Measurements from ENCODE around the gene NME4. TPM values are rescaled to one million over a fixed set of nuclear protein-coding genes. Genes with fewer than 3 reads are reported as not detected.
A peak's percentile ranks its signal among the peaks of the same experiment; 100 is the strongest.

Gene NME4
- total RNA-seq, 1 experiment from 2014 or later: 140 TPM

DNA sequence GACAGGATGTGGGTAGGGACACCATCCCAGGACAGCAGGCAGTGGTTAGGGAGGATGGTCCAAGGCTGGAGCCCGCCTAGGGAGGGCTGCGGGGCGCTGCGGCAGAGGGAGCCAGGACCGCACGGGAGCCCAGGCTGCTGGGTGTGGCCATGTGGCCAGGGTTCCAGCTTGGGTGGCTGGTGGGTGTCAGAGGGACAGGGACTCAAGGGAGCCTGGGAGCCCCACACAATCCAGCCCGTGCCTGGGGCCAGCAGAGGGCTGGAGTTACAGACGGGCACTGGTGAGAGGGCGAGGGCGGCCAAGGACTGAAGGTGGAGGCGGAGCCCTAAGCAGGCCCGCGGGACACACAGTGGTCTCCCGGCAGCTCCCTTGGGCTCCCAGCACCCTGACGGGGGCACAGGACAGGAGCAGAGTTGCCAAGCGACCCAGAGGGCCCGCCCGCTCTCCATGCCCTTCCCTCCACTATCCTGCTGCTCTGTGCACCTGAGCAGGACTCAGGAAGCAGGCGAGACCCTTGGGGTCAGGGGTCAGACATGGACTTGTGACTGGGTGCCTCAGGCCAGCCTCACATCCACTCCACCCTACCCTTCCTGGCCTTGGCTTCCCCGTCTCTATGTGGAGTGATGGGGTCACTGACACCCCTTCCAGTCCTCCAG, 33.8 kb upstream of the NME4 start:
- DNase-seq (ENCODE audit: low read depth): no peak

DNA sequence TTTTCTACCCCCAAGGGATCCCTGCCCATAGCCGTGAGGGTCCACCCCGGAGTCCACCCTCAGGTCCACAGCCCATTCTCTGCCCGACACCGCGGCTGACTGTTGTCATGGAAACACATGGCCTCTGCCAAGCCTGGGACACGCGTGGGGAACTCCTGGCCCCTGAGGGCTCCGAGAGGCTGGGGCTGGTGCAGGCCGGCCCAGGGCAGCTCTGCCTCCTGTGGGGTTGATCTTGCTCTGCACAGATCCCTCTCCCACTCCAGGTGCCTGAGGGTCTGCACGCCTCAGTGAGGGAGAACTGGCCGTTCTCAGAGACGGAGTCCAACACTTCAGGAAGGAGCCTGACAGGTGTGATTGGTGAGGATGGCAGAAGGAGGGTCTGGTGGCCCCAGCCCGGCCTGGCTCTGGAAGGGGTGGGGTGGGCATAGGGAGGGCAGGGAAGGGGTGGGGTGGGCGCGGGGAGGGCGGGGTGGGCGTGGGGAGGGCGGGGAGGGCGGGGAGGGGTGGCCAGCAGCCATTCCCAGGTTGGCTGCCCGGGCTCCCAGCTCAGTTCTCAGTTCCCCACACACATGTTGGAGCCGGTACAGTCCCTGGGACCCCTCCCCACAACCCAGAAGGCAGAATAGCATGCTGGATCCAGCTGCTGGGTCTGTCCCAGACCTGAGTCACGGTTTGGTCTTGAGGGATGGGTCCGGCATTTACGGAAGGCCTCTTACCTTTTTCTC, 33.1 kb upstream of the NME4 start:
- no peak for DNase-seq (ENCODE audit: low read depth)

DNA sequence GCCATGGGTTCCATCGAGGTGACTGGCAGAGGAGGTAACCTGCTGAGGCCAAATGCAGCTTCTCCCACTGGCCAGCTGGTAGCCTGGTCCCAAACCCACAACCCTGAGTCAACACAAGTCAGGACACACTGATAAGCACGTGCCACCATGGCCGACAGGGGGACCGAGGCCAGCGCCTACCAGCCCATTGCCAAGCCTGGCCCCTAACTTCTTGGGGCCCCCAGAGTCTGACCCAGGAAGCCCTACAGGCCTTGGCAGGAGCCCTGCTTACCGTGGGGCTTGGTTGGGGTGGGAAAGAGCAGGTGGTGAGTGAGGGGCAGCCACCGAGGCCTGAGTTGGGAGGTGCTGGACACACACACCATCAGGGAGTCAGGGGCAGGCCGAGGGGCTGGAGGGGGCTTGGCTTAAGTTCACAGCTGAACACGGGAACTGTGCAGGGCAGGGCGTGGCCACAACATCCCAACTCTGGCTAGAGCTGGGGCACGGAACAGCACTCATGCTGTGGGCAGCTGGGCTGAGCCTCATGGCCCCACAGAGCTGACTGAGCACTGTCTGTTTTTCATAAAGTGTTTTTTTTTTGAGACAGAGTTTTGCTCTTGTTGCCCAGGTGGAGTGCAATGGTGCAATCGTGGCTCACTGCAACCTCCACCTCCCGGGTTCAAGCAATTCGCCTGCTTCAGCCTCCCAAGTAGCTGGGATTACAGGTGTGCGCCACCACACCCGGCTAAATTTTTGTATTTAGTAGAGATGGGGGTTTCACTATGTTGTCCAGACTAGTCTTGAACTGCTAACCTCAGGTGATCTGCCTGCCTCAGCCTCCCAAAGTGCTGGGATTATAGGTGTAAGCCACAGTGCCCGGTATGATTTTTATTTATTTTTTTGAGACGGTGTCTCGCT, 32.2 kb upstream of the NME4 start:
- no peak for DNase-seq (ENCODE audit: low read depth)

DNA sequence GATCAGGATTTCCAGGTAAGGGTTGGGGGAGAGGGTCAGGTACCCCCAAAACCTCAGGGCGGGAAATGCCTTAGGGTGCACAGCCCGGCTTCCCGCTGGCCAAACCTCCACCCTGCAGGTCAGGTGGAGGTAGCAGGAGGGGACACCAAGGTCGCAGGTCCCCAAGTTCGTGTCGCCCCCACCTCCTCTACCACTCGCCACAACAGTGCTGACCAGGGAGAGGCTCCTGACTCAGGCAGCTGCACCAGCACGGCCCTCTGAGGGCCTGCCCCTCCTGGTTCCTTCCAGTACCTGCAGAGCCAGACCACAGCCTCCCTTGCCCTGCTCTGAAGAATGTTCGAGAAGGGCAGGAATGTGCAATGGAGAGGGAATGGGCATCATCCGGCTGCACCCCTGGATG, 30.5 kb upstream of the NME4 start:
- no peak for DNase-seq (ENCODE audit: low read depth)

DNA sequence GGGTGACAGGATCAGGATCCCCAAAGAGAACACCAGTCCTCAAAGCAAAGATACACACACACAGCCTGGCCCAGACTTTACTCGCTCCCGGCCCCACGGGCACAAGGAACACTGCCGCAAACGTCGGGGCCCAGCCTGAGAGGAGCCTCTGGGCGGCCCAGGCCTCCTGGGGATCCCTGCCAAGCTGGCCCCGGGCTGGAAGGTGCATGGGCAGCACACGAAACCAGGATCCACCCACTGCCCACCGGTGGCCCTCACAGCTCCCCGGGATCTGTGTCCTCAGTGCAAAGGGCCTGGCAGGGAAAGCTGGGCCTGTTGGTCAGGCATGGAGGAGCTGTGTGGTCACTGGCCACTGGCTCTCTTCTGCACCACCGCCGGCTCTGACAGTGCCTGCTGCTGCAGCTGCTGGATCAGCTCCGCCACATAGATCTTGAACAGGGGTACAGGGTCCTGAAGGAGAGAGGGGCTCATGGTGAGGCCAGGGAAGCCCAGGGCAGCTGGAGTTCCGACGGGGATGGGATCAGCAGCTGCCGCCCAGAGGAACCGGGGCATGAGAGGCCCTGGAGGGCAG, 29.6 kb upstream of the NME4 start:
- DNase-seq (ENCODE audit: low read depth): no peak

DNA sequence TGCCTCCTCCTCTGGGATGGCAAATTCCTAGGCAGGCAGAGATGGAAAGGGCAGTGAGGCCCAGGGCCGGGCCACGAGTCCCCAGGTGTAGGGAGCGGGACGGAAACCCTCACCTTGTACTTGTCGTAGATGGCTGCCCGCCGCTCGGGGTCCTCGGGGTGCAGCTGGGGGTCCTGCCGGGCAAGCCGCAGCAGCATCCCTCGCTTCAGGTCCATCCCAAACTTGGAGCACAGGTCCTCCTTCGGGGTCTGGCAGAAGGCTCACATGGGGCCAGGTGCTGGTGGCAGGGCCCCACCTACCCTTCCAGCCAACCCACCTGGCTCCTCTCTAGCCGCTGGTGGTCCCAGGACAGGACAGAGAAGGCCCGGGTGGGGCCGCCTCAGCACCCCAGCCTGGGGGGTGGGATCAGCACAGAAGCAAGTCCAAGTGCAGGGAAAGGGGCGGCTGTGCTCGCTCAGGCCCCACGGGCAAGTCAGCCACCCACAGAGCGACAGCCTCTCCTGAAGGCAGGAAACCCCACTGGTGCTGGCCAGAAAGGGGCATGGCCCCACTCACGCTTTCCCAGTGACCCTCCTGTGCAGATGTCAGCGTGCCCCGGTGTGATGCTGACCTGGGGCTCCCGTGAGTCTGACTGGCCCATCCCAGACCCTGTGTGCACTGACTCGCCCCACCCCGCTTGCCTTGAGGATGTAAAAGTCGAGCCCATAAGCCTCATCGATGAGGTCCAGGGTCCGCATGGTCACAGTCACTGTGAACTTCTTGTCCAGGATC, 28.4 kb upstream of the NME4 start:
- no peak for DNase-seq (ENCODE audit: low read depth)

DNA sequence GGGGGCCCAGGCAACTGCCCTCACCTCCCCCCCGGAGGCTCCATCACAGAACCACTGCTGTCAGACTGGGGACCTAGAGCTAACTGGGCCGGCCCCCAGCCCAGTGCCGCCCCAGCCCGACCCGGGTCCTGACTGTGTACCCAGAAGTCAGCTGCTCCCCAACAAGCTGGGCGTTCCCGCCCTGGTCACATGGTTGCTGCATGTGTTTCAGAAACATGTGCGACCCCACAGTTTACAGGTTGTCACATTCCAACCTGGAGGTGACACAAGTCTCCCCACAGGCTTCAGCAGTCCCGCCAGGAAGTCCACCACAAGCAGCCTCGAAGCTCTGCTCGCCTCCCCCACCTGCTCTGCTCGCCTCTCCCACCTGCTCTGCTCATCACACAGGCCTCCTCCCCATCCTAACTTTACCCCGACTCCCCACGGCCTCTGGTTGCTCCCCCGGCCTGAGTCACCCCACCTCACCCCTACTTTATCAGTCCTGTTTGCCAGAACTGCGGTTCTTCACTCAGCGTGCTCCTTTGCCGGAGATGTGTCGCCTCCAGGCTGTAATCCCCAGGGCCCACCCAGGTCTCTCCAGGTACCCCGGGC, 27.6 kb upstream of the NME4 start:
- DNase-seq (ENCODE audit: low read depth): no peak

DNA sequence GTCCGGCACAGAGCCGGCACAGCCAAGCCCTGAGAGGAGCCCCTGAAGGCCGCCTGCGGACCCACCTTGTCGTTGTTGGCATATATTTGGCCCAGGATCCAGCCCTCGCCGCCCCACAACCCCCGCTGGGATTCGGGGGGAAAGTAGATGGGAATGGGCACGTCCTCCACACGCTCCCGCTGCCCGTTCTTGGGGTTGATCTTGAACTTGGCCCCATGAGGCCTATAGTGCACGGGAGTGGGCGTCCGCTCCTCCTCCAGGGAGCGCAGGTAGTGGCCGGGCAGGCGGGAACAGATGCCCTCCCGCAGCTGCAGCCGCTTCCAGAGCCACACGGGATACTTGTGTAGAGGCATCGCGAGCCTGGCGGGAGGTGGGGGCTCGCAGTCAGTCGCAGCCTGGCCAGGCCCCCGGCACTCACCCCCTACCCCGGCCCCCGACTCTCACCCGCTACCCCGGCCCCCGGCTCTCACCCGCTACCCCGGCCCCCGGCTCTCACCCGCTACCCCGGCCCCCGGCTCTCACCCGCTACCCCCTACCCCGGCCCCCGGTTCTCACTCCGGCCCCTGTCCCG, 27.0 kb upstream of the NME4 start:
- no peak for DNase-seq (ENCODE audit: low read depth)

DNA sequence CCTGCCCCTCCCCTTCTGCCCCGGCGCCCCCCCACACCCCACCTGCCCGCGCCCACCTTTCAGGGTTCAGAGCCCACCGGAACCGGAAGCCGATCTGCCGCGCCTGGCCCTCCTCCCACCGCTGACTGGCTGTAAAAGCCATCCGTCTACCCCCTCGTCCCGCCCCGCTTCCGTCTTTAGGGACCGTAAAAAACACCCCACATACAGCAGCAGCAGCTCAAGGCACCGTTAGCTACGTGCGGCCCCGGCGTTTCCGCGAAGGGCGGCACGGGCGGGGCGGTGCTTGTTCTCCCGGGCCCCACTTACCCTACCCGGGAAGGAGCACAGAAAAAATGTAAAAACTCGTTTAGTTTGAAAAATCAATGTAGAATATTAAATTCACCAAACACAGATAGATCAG, 26.6 kb upstream of the NME4 start, which contains the start of gene MRPL28:
TSS of gene MRPL28 (minus strand) at position 96 of the 400 bp plus-strand sequence. CDS start 320 bp downstream, outside the sequence.
- peak; percentile 92 for DNase-seq (ENCODE audit: low read depth)

DNA sequence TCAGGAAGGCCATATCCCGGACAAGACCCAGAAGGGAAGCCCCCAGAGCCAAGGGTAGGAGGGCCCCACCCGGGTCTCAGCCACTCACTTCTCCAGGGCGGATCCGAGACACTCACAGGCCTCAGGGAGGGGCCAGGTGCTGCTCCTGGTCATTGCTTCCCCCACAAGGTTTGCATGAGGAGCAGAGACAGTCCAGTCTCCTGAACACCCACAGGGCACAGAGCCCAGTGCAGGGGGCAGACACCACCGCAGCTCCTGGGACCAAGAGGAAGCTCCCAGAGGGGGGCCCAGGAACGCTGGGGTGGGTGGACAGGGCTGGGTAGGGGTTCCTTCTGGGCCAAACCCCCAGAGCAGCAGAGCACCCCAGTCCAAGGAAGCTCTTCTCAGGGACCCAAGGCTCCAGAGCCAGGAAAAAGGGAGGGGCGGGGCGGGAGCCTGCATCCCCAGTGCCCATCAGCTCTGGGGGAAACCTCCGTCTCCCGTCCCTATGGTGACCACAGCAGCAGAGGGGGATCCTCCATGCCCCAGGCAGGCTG, 26.0 kb upstream of the NME4 start:
- DNase-seq (ENCODE audit: low read depth): no peak

DNA sequence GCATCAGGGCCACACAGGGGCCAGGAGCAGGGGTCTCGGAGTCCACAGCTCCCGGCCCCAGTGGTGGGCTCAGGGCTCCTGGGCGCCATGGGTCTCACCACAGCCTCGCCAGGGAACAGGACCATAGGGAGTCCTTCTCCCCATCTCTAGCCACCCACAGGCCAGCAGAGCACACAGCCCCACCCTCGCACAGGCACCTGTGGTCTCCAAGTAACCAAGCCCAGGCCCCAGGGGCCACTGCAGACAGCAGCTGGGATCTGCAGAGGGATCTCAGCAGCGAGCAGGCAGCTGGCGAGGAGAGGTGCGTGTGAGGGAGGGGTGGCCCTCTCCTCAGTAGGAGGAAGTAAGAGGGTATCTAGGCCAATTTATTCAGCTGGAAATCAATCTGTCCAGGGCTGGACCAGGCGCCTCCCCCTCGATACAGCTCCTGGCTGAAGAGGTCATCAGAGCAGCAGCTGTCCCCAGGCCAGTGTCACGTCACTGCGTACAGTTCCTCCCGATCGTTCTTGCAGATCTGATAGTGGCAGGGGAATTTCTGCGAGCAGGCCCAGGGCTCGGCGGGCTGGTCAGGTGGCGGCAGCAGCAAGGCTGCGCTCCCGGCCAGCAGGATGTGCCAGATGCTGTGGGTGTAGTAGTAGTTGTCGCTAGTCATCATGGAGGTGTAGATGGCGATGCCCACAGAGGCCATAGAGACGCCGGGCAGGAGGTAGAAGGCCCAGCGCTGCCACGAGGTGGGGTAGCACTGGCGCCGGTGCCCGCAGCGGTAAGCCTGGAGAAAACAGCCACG, 25.3 kb upstream of the NME4 start:
- no peak for DNase-seq (ENCODE audit: low read depth)

DNA sequence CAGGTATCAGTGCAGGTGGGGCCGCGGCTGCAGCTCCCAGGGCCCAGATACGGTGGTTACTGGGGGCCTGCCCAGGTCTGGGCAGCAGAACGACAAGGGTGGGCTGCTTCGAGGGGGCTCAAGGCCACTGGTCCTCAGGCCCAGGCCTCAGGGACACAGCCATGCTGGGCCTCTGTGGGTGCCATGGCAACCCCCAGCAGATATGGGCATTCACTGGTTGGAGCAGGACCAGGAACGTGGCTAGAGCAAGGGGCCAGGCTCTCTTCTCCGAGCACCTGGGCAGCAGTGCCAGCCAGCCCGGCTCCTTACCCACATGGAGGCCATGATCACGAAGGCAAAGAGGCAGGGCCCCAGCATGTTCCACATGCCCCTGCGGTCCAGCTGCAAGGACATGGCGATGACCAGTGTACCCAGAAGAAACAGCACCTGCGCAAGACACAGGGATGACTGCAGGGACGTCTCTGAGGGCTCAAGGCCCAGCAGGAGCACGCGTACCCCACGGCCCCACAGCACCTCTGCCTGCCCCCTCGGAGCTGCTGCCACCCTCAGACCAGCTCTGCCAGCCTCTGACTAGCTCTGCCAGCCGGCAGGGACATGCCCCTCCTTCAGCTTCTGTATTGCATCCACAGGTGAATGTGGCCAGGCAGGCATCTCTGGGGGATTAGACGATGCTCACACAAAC, 24.6 kb upstream of the NME4 start:
- no peak for DNase-seq (ENCODE audit: low read depth)

DNA sequence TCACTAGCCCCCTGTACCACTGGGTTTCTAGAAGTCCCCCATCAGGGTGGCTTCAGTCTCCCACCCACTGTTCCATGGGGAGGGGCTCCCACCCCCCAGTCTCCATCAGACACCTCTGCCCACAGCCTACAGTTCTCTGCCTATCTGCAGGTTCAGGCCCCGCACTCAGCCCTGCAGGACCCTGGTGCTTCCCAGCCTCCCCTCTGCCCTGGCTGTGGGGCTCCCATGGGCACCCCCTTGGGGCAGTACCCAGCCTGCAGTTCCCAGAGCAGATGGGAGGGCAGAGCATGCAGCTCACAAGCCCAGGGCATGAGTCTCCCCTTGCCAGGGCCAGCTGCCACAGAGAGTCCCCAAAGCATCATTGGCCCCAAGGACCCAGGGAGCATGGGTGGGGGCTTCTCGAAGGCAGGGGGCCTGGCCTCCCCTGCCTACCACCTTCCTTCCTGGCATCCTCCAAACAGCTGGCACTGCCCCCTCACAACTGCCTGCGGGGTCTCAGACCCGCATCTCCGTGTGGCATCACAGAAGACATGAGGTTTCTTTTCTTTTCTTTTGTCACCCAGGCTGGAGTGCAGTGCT, 23.9 kb upstream of the NME4 start:
- no peak for DNase-seq (ENCODE audit: low read depth)

DNA sequence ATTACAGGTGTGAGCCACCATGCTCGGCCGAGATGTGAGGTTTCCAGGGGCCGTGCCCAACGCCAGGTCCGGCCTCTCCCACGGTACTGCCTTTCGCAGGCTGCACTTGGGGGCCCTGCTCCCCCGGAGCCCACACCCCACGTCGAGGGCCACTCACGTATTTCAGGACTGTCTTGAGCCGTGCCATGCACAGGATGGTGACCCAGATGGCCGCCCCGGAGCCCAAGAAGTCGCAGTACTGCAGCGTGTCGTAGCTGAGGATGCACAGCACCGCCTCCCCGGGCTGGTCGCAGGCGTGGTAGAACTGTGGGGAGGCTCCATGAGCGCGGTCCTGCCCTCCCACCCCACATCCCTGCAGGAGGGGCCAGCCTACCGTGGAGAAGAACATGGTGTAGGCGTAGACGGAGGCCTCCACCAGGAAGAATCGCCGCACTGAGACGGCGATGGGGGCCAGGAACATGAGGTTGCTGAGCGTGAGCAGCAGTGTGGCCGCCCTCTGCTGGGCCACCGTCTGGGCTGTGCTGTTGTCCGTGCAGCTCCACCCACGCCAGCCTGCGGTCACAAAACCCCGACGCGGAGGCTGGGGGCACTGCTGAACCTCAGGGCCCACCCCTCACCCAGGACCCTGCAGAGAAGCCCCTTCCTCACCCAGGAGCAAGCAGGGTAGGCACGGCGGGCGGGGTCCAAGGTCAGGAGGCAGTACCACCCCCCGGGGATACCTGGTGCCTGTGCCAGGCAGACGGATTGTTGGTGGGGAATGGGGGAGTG, 23.0 kb upstream of the NME4 start:
- DNase-seq (ENCODE audit: low read depth): no peak

DNA sequence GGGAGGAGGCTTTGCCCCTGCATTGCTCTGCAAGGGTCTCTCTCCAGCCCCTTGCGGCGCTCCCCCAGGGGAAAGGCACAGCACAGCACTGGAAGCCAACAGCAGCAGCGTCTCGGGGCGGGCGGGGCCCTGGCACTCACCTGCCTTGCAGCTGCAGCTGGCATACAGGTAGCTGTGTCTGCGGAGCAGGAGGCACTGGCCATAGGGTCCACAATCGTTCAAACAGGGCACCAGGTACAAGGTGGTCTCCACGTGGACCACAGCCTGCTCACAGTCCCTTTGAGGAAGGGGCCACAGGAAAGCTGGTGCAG, 22.4 kb upstream of the NME4 start:
- no peak for DNase-seq (ENCODE audit: low read depth)

DNA sequence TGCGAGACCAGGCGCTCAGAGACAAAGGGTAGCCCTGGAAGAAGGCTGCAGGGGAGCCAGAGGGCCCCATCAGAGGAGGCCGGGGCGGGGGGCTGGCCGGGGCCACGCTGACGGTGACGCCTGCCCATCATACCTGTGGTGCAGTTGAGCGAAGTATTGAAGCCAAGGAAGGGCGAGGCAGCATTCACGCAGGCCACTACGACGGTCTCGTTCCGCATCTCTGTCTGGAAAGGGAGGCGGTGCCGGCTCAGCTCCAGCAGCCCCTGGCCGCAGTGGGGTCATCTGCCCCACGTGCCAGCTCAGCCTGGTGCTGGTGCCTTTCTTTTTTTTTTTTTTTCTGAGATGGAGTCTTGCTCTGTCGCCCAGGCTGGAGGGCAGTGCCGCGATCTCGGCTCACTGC, 21.8 kb upstream of the NME4 start:
- no peak for DNase-seq (ENCODE audit: low read depth)

Data from HT1080 (cell line).